GM12873 (cell line): Measurements from ENCODE around the gene CA10.

ENCODE experiments used
- TF ChIP-seq, protein P1 (sequence below): IDR thresholded peaks from 2 replicates; pipeline ENCODE4 v1.5.1; 2012; ENCODE audit warnings: low read depth, mild to moderate bottlenecking, moderate library complexity, low read length, control low read depth; ENCODE audit not compliant: insufficient read depth; ENCODE audit errors: missing control alignments

The CA10 gene

DNA sequence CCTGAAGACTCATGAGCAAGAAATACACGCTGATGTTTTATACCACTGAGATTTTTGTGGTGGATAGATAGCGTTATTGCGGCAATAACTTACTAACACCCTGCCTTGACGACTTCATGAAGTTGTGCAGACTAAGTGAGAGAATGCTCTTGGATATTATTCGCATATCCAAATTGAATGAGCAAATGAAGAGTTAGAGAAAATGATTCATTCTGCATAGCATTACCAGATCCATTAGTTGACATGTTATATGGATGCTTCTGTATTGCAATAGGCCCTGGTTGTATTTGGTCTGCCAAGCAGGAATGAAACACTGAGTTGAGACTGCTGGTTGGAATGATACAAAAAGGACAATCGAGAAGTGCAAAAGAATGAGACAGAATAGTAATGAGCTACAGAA lies 247.3 kb downstream of the CA10 start:
- TF ChIP-seq, protein P1, sequence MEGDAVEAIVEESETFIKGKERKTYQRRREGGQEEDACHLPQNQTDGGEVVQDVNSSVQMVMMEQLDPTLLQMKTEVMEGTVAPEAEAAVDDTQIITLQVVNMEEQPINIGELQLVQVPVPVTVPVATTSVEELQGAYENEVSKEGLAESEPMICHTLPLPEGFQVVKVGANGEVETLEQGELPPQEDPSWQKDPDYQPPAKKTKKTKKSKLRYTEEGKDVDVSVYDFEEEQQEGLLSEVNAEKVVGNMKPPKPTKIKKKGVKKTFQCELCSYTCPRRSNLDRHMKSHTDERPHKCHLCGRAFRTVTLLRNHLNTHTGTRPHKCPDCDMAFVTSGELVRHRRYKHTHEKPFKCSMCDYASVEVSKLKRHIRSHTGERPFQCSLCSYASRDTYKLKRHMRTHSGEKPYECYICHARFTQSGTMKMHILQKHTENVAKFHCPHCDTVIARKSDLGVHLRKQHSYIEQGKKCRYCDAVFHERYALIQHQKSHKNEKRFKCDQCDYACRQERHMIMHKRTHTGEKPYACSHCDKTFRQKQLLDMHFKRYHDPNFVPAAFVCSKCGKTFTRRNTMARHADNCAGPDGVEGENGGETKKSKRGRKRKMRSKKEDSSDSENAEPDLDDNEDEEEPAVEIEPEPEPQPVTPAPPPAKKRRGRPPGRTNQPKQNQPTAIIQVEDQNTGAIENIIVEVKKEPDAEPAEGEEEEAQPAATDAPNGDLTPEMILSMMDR: no peak

DNA sequence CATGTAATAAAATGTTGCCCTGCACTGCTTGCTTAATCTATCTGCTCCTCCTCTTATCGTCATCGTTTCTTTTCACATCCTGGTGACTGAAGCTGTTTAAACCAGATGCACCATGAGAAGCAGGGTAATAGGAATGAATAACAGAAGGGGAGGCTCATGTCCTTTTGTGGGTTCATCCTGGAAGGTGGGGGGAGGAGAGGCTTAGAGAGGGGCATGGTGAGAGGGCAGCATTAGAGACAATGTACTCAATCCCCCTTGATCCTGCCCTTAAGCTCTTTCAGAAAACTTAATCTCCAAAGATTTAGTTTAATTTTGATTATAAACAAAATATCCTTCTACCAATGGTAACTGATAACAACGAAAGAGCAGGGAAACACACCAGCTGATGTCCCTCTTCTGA lies 248.5 kb downstream of the CA10 start:
- TF ChIP-seq, protein P1: no peak

DNA sequence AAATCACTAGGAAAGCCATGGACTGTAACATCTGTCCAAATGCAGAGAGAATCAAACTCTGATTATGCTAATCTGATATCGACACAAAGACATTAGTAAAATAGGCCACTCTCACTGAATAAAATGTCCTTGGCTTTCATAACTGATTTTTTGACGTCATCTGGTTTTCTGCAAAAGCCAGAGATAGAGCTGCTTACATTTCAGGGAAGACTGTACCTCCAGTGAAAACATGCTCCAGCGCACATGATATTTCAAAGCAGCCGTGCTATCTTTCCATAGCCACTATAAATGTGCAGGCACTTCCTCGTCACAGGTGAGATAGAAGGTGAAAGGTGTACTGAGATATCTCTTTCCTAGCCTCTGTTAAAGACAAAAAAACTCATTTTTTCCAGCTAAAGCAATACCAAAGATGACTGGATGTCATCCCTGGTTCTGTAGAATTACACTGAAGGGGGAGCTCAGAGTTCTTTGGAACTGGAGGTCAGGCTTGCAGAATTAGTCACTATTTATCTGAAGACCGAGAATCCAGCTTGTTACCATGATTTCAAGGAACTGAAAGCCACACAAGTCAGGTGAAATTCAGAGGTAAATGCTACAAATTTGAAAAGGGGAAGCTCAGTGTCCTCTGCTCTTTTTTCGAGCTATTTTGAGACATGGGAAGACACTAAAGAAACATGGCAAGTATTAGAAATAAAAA lies 249.5 kb downstream of the CA10 start:
- TF ChIP-seq, protein P1: no peak

DNA sequence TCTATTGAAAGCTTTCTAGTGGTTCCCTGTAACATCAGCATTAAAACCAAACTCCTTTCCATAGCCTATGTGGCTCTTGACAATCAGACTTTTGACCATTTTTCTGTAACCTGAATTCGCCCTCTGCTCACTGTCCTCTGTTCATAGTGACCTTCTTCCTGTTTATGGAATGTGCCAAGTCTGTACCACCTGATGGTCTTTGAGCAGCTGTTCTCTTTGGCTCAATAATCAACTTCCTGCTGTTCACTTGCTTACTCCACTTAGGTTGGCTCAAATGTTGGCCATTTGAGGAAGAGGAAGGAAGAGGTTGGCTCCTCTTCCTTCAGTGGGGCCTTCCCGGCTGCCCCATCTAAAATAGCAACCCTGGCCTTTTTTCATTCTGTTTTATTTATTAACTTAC lies 251.5 kb downstream of the CA10 start:
- TF ChIP-seq, protein P1: no peak

GRCh38 chr17:51904379-51904778 lies 254.1 kb downstream of the CA10 start:
- TF ChIP-seq, protein P1: no peak

DNA sequence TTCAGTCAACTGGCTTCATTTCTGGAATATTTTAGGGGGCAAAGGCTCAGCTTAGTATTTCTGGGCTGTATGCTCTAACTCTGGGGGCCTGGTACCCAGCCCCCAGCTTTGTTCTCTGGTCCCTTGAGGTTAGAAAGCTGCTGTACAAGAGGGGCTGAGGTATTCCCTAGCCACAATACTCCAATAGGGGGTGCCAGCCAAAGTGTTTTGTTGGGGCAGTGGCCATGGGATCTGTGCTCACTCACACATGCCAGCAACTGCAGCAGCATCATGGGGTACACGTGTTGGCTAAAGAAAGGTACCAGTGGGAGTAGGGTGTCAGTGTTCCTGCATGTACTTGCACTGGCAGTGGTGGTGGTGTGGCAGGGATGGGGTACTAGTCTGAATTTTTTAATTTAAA lies 257.3 kb downstream of the CA10 start:
- TF ChIP-seq, protein P1: no peak

GRCh38 chr17:51891936-51892335 lies 266.6 kb downstream of the CA10 start:
- TF ChIP-seq, protein P1: no peak

GRCh38 chr17:51890710-51891109 lies 267.8 kb downstream of the CA10 start:
- TF ChIP-seq, protein P1: no peak
